GM19372 (cell line): ENCODE measurements around the gene TOR1A.
"Not testable (repeated sequence)": the region's sequence is repeated elsewhere in the genome, so short reads cannot be mapped to it uniquely, and the experiment has no call there.

Experiments used
- ATAC-seq: cut with Tn5 transposase; IDR thresholded peaks from one replicate; pipeline ENCODE4 v1.9.1; 2021; ENCODE audit warnings: mild to moderate bottlenecking, low read depth, moderate library complexity; ENCODE audit not compliant: unreplicated experiment

TOR1A gene

DNA sequence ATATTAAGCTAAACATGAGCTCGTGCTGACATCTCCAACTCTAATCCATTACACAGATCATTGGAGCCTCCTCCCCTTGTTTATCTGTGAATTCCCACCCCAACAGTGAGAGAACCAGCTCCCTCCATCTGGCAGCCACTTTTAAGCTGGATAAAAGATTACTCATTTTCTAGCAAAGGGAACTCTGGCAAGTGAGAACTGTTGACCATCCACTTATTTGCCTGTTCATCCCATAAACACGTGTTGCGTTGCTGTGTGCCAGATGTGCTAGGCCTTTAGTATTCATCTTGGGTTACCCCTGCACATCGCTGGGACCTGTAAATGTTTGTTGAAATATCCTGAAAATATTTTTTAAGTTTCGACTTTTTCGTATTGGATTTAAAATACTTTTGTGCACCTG lies 2.4 kb upstream of the TOR1A start:
- ATAC-seq, result no peak

DNA sequence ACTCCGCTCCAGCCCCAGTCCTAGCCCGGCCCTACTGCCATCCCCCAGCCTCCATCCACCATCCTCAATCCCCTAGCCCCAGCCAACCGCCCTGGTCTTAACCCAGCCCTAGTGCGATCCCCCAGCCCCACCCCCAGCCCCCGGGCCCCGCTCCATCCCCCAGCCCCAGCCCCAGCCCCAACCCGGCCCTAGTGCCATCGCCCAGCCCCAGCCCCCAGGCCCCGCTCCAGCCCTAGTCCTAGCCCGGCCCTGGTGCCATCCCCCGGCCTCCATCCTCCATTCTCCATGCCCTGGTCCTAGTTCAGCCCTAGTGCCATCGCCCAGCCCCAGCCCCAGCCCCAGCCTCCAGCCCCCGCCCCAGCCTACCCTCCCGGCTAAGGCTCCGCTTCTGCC lies 398 bp downstream of the TOR1A start:
- ATAC-seq, result no peak

GRCh38 chr9:129822898-129823541 lies 916 bp downstream of the TOR1A start:
- no peak for ATAC-seq

DNA sequence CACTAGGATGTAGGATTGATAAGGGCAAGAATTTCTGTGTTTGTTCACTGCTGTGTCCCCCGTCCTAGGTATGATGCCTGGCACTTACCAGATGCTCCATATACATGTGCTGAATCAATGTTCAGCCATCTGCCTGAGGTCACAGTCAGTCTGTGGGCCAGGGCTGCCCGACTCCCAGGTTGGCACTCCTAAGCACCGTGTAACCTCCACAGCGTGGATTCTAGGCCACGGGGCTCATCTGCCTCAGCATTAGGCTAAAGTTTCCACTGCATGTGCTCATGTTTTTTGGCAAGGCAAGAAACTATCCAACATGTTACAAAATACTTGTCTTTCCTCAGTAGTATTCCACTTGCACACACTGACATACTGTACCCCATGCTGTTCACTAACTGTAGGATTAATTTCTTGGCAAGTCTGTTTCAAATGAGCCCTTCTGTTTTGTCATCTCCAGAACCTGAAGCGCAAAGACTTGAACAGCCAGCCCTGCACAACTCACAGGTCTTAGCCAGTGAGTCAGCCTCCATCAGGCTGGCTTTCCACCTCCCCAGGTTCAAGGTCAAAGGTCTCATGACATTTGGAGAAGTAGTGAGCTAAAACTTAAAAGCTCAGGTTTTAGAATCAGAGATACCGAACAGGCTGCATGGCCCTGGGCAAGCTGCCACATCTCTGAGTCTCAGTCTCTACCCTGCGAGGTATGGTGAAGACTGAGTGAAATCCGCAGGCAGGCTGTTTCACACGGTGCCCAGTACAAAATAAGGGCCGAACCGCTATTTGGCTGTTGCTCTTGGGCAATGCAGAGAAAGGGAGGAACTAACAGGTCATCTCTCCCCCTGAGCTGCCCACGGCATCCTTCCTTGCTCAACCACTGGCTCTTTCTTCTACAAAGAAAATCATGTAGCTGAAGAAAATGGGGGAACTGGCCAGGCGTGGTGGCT lies 7.2 kb downstream of the TOR1A start:
- no peak for ATAC-seq

GRCh38 chr9:129815278-129815677 lies 8.7 kb downstream of the TOR1A start:
- no peak for ATAC-seq

DNA sequence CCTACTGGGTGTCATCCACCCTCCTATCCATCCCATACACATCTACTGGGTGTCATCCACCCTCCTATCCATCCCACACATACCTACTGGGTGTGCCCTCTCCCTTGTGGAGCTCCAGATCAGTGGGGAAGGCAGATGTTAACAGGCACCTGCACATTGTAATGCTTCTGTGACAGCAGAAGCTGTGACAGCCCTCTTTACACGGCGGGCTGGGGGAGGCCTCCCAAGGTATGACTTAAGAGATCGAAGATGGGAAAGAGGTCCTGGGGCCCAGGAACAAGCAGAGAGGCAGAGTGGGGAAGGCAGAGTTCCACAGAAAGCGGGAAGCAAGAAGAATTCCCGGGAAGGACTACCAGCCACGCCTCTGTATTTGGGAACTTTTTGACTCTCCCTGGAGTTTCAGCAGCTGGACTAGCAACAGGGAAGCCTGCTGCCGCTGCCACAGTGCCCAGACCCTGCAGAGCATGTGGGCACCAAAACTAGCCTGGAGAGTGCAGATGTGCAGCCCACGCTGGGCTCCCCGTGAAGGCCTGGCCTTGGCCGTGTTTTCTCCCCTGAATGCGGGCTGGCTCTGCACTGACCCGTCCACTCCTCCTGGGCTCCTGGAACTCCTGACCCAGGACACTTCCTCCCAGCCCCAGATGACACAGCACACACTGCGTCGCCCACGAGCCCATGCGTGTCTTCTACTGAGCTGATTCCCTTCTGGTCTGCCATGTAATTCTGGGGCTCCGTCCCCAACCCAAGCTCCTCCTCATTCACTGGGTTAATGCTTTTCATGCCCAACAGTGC lies 9.3 kb downstream of the TOR1A start:
- no peak for ATAC-seq

DNA sequence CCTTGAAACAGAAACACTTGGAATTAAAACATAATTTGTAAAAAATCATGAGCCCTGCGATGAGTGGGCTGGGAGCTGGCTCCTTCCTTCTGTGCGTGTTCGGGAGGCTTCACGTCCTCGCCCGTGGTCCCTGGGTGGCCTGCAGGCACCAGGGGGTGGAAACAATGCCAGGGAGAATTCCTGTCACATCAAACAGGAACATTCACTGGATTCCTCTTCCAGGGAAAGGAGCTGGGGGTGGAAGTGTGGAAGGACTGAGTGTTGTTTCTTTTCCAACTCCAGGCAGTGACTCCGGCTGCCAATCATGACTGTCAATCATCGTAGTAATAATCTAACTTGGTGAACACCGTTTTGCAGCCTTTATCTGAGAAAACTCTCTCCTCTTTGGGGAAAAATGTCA lies 10.3 kb downstream of the TOR1A start:
- ATAC-seq, result no peak

DNA sequence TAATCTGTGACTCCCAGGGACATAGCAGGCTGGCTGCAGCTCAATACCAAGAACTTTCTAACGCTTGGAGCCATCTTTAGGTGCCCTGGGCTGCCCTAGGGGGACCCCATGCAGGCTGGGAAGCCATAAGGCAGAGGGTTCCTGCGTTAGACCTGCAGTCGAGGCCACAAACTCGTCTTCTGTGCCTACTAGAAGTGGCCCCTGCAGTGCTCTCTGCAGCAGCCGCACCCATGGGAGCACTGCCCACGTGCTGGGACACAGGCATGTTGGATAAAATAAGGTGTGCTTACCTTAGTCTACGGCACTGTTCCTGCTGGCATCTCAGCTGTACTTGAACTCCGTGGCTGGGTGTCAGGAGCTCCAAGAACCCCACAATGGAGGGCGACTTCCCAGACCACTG lies 11.6 kb downstream of the TOR1A start:
- no peak for ATAC-seq

- no peak for ATAC-seq
Measured at GRCh38 chr9:129811967-129812363, 12.0 kb downstream of the TOR1A start.

GRCh38 chr9:129810788-129811187 lies 13.1 kb downstream of the TOR1A start:
- ATAC-seq, result no peak

DNA sequence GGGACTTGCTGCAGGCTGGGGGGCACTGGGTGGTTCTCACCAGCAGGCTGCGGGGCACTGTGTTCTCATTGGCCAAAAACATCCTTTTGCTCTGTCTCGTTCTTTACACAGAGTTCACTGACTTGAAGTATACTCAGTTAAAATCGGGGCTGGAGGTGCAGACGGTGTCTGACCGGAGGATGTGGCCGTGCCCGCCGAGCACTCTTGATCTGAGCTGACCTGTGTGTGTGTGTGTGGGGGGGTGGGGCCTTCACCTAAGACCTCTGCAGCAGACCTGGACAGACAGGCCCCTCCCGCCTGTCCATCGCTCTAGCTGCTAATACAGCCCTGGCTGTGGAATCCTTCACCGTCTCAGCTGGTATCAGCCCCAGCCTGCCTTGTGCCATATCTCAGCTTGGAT lies 13.8 kb downstream of the TOR1A start:
- no peak for ATAC-seq

DNA sequence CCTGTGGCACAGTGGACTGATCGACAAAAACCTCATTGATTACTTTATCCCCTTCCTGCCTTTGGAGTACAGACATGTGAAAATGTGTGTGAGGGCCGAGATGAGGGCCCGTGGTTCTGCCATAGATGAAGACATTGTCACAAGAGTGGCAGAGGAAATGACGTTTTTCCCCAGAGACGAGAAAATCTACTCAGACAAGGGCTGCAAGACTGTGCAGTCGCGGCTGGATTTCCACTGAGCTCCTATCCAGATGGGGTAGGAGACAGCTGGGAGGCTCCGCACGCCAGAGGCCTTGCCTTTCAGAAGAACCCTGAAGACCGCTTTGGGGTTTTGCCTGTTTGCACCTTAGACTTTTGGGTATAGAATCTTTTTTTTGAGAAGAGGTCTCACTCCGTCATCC lies 14.6 kb downstream of the TOR1A start:
- ATAC-seq, result no peak

GRCh38 chr9:129806061-129806460 lies 17.9 kb downstream of the TOR1A start:
- no peak for ATAC-seq

- no peak for ATAC-seq
Measured at GRCh38 chr9:129803676-129804060, 20.3 kb downstream of the TOR1A start.

GRCh38 chr9:129802833-129803675 lies 20.9 kb downstream of the TOR1A start, which contains the start of gene TOR1B:
TSS of gene TOR1B (plus strand) at chr9:129803184. CDS start at chr9:129803213, 29 bp downstream.
- ATAC-seq, result peak; percentile 91

DNA sequence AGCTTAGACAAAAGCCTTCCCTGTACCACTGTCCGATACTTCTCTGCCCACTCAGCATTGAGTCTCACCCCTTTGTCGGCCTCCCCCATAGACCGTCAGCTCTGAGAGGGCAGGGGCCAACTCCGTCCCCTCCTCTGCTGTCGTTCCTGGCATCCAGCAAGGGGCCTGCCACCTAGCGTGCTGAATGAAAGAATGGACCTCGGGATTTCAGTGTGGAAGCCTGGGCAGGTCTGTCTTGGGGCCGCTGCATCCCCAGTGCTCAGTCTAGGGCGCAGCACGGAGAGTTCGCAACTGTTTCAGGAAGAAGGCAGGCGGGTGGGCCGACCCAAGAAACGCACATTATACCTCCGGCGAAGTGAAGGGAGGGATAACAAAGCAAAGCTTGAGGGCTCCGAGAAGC lies 22.4 kb downstream of the TOR1A start:
- ATAC-seq, result no peak

- no peak for ATAC-seq
Measured at GRCh38 chr9:129798973-129799372, 25.0 kb downstream of the TOR1A start.

GRCh38 chr9:129796029-129796428 lies 27.9 kb downstream of the TOR1A start:
- not testable (repeated sequence) for ATAC-seq

- ATAC-seq, result no peak
Measured at GRCh38 chr9:129794549-129794948, 29.4 kb downstream of the TOR1A start.

- ATAC-seq, result no peak
Measured at GRCh38 chr9:129786481-129786880, 37.5 kb downstream of the TOR1A start.
